Spinal cord (tissue), 10 donors: Measurements from ENCODE around the gene DEPDC1. TPM values are rescaled to one million over a fixed set of nuclear protein-coding genes. Genes with fewer than 3 reads are reported as not detected.
A peak's percentile ranks its signal among the peaks of the same experiment; 100 is the strongest.
"Not testable (repeated sequence)": the region's sequence is repeated elsewhere in the genome, so short reads cannot be mapped to it uniquely, and the experiment has no call there.

Experiments used
- DNase-seq, 6 donors: peaks; one replicate each; pipeline versions ENCODE4 v3.0.0 to v3.0.0-alpha.2; 2013 to 2015; ENCODE audit warnings: low spot score in 6 of 6, low read depth in 4 of 6
- H3K27ac ChIP-seq: one replicate; pipeline ENCODE4 v1.5.1; 2013; ENCODE audit warnings: low read depth, low read length, control low read depth
- H3K27me3 ChIP-seq: one replicate; pipeline ENCODE4 v1.6.1; 2013; ENCODE audit warnings: low read length; ENCODE audit not compliant: control insufficient read depth, insufficient read depth
- H3K36me3 ChIP-seq: one replicate; pipeline ENCODE4 v1.6.1; 2013; ENCODE audit warnings: low read length; ENCODE audit not compliant: control insufficient read depth, insufficient read depth
- H3K4me1 ChIP-seq: one replicate; pipeline ENCODE4 v1.6.1; 2013; ENCODE audit warnings: low read length; ENCODE audit not compliant: control insufficient read depth, insufficient read depth
- H3K4me3 ChIP-seq: one replicate; pipeline ENCODE4 v1.5.1; 2013; ENCODE audit warnings: low read depth, low read length, control low read depth
- H3K9me3 ChIP-seq: one replicate; pipeline ENCODE4 v1.6.1; 2013; ENCODE audit warnings: low read length; ENCODE audit not compliant: control insufficient read depth, insufficient read depth
- WGBS: methylation state at CpG from one replicate; pipeline ENCODE4 v1.1.5; 2013; ENCODE audit warnings: missing lambda C conversion rate; ENCODE audit not compliant: insufficient coverage; 5-methylcytosine and 5-hydroxymethylcytosine counted together
- polyA plus RNA-seq, 2 donors: library from polyadenylated mRNA; unstranded; fragments of 120-200 nt; gene quantifications; one replicate each; pipeline ENCODE4 v1.2.1, GENCODE V29; 2013; ENCODE audit not compliant: insufficient read length in 2 of 2
- total RNA-seq, 2 donors: library from RNA; depleted of rRNA in 1 of 2; stranded (reverse); fragments of 120-200 nt in 1 of 2; fragments of >200 nt in 1 of 2; gene quantifications; one replicate each; pipeline versions ENCODE4 v1.2.3 to v1.2.4, GENCODE V29; 2013 to 2014
- donor health status: healthy.

Gene DEPDC1
- total and polyA plus RNA-seq, 4 donors: 3.6 to 8.0 (median 4.8) TPM

- no peak overlapping the region for H3K4me3 ChIP-seq
- H3K4me1 ChIP-seq: no peaks in the 10 kb centered on the region
- no peaks in the 10 kb centered on the region for H3K27me3 ChIP-seq
- H3K27ac ChIP-seq: no peak overlapping the region
- no peaks in the 10 kb centered on the region for H3K36me3 ChIP-seq
- peaks cover 2% of the 10 kb centered on the region for H3K9me3 ChIP-seq
- no peak for DNase-seq
Observed at GRCh38 chr1:68503085-68503484, 6.2 kb upstream of the DEPDC1 start.

GRCh38 chr1:68497358-68497698 lies 446 bp upstream of the DEPDC1 start:
- no peak for DNase-seq
- H3K27me3 ChIP-seq: no peaks in the 10 kb centered on the region
- H3K4me3 ChIP-seq: peak overlapping the region; percentile 92
- no peaks in the 10 kb centered on the region for H3K36me3 ChIP-seq
- H3K27ac ChIP-seq: peak overlapping the region; percentile 78
- WGBS: no CpG with 5 or more reads among the region's 3 CpGs
- peaks cover 6% of the 10 kb centered on the region for H3K4me1 ChIP-seq
- H3K9me3 ChIP-seq: no peaks in the 10 kb centered on the region

- H3K27me3 ChIP-seq: no peaks in the 10 kb centered on the region
- peak in 1 of 6 donors; percentile 32 for DNase-seq
- no peak overlapping the region for H3K27ac ChIP-seq
Observed at GRCh38 chr1:68495968-68496679, 758 bp downstream of the DEPDC1 start.

DNA sequence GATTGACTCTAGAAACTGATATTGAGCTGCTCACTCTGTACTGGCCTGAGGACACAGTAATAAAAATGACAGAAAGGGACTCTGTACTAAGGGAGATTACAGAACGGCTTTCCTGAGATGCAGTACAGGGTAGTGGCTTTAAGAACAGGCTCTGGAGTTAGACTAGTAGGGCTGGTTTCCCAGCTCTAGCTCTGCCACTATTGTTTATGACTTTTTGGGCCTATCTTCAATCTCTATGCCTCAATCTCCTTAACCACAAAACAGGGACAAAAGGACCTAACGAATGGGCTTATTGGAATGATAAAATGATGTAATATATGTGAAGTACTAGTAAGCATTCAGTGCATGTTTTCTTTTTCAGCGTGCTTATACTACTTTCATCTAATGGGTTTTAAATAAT lies 1.4 kb downstream of the DEPDC1 start:
- Histone ChIP-seq H3K27ac (no peak overlapping the region), H3K4me1 (peaks cover 6% of the 10 kb centered on the region), H3K4me3 (peak overlapping the region; percentile 92), H3K27me3 (no peaks in the 10 kb centered on the region), H3K36me3 (no peaks in the 10 kb centered on the region), H3K9me3 (no peaks in the 10 kb centered on the region)
- WGBS: no CpG with 5 or more reads among the region's 3 CpGs
- DNase-seq: peak in 1 of 6 donors; percentile 1

More at GRCh38 chr1:68495968-68496679, 758 bp downstream of the DEPDC1 start:
- WGBS: 4% methylated on average over 19 of the region's 21 CpGs
- no peaks in the 10 kb centered on the region for H3K9me3 ChIP-seq
- H3K36me3 ChIP-seq: no peaks in the 10 kb centered on the region
- peak overlapping the region; percentile 92 for H3K4me3 ChIP-seq
- H3K4me1 ChIP-seq: peaks cover 6% of the 10 kb centered on the region

GRCh38 chr1:68493193-68493592 lies 3.7 kb downstream of the DEPDC1 start:
- H3K27ac ChIP-seq: no peak overlapping the region
- H3K9me3 ChIP-seq: no peaks in the 10 kb centered on the region
- no peak for DNase-seq
- no peaks in the 10 kb centered on the region for H3K36me3 ChIP-seq
- no peaks in the 10 kb centered on the region for H3K27me3 ChIP-seq
- H3K4me1 ChIP-seq: peaks cover 6% of the 10 kb centered on the region
- 96% methylated on average over 2 of the region's 2 CpGs for WGBS
- no peak overlapping the region for H3K4me3 ChIP-seq

DNA sequence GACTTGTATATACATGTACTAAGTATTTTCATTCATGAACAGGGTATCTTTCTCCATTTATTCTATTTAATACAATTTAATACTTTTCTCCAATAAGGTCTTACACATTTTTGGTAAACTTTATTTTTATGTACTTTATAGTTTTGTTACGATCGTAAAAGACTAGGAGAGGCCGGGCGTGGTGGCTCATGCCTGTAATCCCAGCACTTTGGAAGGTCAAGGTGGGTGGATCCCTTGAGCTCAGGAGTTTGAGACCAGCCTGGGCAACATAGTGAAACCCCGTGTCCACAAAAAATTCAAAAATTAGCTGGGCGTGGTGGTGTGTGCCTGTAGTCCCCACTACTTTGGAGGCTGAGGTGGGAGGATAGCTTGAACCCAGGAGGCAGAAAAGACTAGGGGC lies 4.6 kb downstream of the DEPDC1 start:
- 98% methylated on average over 6 of the region's 6 CpGs for WGBS
- H3K36me3 ChIP-seq, H3K4me1 ChIP-seq, H3K9me3 ChIP-seq, H3K27ac ChIP-seq, H3K27me3 ChIP-seq, DNase-seq, H3K4me3 ChIP-seq: not testable (repeated sequence)

GRCh38 chr1:68490046-68490651 lies 6.7 kb downstream of the DEPDC1 start:
- H3K36me3 ChIP-seq: no peaks in the 10 kb centered on the region
- no peak for DNase-seq
- WGBS: 100% methylated on average over 1 of the region's 2 CpGs
- no peak overlapping the region for H3K27ac ChIP-seq
- no peak overlapping the region for H3K4me3 ChIP-seq
- no peaks in the 10 kb centered on the region for H3K4me1 ChIP-seq
- H3K27me3 ChIP-seq: no peaks in the 10 kb centered on the region
- H3K9me3 ChIP-seq: no peaks in the 10 kb centered on the region

DNA sequence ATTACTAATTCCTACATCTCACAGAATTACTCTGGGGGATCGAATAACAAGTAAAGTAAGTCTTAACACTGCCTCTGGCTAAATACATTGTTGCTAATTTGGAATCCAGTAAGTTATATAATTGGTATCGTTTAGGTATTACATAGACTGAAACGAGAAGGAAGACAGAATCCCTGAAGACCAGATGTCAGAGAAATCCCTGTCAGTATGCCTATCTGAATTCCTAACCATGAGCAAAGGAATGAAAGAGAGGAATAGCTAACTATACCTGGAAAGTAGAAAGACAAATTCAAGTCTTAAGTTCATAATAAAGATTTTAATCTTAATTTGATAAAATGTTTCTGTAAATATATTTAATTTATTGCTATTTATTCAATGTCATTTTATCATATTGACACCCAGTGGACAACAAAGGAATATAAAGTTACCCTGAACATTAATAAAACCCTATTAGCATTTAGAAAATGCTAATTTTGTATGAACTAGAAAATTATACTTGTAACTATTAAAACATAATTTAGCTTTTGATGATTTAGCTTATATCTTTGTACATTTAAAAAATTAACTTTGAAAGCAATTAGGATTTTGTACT lies 11.4 kb downstream of the DEPDC1 start:
- H3K9me3 ChIP-seq: no peaks in the 10 kb centered on the region
- DNase-seq: no peak
- H3K4me3 ChIP-seq: no peak overlapping the region
- H3K27ac ChIP-seq: no peak overlapping the region
- no peaks in the 10 kb centered on the region for H3K4me1 ChIP-seq
- H3K36me3 ChIP-seq: no peaks in the 10 kb centered on the region
- no CpG with 5 or more reads among the region's 3 CpGs for WGBS
- H3K27me3 ChIP-seq: no peaks in the 10 kb centered on the region

DNA sequence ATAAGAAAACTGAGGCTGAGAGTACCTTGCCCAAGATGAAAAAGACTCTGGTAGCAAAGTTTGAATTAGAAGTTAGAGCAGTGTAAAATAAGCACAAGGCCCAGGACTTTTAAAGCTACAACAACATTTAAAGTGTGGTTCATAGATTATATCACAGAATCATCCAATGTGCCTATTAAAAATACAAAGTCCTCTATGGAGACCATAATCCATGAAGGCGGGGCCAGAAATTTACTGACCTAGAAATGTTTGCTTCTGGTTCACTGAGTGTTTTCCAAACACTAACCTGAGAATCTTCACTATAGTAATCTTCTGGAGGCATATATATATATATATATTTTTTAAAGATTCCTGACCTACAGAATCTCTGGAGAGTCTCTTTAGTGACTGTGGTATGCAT lies 12.3 kb downstream of the DEPDC1 start:
- WGBS: no CpG with 5 or more reads among the region's 1 CpG
- no peak for DNase-seq
- H3K27me3 ChIP-seq: no peaks in the 10 kb centered on the region
- no peaks in the 10 kb centered on the region for H3K36me3 ChIP-seq
- no peaks in the 10 kb centered on the region for H3K9me3 ChIP-seq
- H3K4me1 ChIP-seq: no peaks in the 10 kb centered on the region
- H3K27ac ChIP-seq: no peak overlapping the region
- no peak overlapping the region for H3K4me3 ChIP-seq

GRCh38 chr1:68481041-68481440 lies 15.8 kb downstream of the DEPDC1 start:
- H3K4me1 ChIP-seq: no peaks in the 10 kb centered on the region
- 92% methylated on average over 2 of the region's 3 CpGs for WGBS
- H3K4me3 ChIP-seq: no peak overlapping the region
- DNase-seq: no peak
- H3K9me3 ChIP-seq: no peaks in the 10 kb centered on the region
- no peaks in the 10 kb centered on the region for H3K27me3 ChIP-seq
- H3K36me3 ChIP-seq: no peaks in the 10 kb centered on the region
- H3K27ac ChIP-seq: no peak overlapping the region
